Keratinocyte (primary cell): Measurements from ENCODE around the gene ATP2B2. TPM values are rescaled to one million over a fixed set of nuclear protein-coding genes. Genes with fewer than 3 reads are reported as not detected.

ENCODE experiments used
- DNase-seq: peaks from one replicate; pipeline ENCODE4 v3.0.0-alpha.2; 2011; ENCODE audit warnings: low read depth, missing footprints, low spot score
- FAIRE-seq: peaks from 2 replicates; lab custom pipeline; 2011; peaks lifted over from hg19 to GRCh38; lab: Jason Lieb, UNC
- H2AFZ ChIP-seq: 2 replicates; pipeline ENCODE4 v1.6.0; 2012; ENCODE audit warnings: low read length, control low read depth, inconsistent platforms; ENCODE audit not compliant: control insufficient read depth
- H3K27ac ChIP-seq: 2 replicates; pipeline ENCODE4 v1.5.1; 2011; ENCODE audit warnings: low read length; ENCODE audit not compliant: control insufficient read depth, insufficient read depth
- H3K27me3 ChIP-seq: 3 replicates; pipeline ENCODE4 v1.6.0; 2011; ENCODE audit warnings: low read length; ENCODE audit not compliant: control insufficient read depth, insufficient read depth; ENCODE audit errors: extremely low read depth
- H3K36me3 ChIP-seq, 2 experiments: 2 replicates in 1 of 2; 3 replicates in 1 of 2; pipeline ENCODE4 v1.5.1; 2011; ENCODE audit warnings: low read length in 2 of 2, mild to moderate bottlenecking in 1 of 2; ENCODE audit not compliant: control insufficient read depth in 2 of 2, insufficient read depth in 2 of 2; ENCODE audit errors: extremely low read depth in 1 of 2
- H3K4me1 ChIP-seq: 3 replicates; pipeline ENCODE4 v1.5.1; 2011; ENCODE audit warnings: low read length; ENCODE audit not compliant: control insufficient read depth, insufficient read depth; ENCODE audit errors: extremely low read depth
- H3K4me2 ChIP-seq: 3 replicates; pipeline ENCODE4 v1.6.0; 2011; ENCODE audit warnings: low read depth, low read length; ENCODE audit not compliant: control insufficient read depth, insufficient read depth; ENCODE audit errors: extremely low read depth
- H3K4me3 ChIP-seq, 3 experiments: fragments of 200-600 bp in 1 of 3; sonication (generic) in 1 of 3; 2 replicates in 2 of 3; 3 replicates in 1 of 3; pipeline ENCODE4 v1.5.1; 2011 to 2016; ENCODE audit warnings: low read length in 3 of 3, mild to moderate bottlenecking in 3 of 3, control low read depth in 2 of 3, inconsistent platforms in 1 of 3, low read depth in 1 of 3, mixed read lengths in 1 of 3, mixed run types in 1 of 3, moderate library complexity in 1 of 3; ENCODE audit not compliant: control insufficient read depth in 2 of 3, insufficient read depth in 2 of 3; ENCODE audit errors: extremely low read depth in 1 of 3
- H3K79me2 ChIP-seq: 2 replicates; pipeline ENCODE4 v1.6.0; 2012; ENCODE audit warnings: low read length; ENCODE audit not compliant: control insufficient read depth, insufficient read depth
- H3K9ac ChIP-seq: 3 replicates; pipeline ENCODE4 v1.6.0; 2011; ENCODE audit warnings: low read length; ENCODE audit not compliant: control insufficient read depth, insufficient read depth; ENCODE audit errors: extremely low read depth
- H3K9me1 ChIP-seq: 3 replicates; pipeline ENCODE4 v1.6.0; 2011; ENCODE audit warnings: low read length; ENCODE audit not compliant: control insufficient read depth, insufficient read depth; ENCODE audit errors: extremely low read depth
- H3K9me3 ChIP-seq: 2 replicates; pipeline ENCODE4 v1.5.1; 2012; ENCODE audit warnings: low read depth, low read length; ENCODE audit not compliant: control insufficient read depth
- H4K20me1 ChIP-seq: 3 replicates; pipeline ENCODE4 v1.6.0; 2011; ENCODE audit warnings: low read length; ENCODE audit not compliant: control insufficient read depth, insufficient read depth; ENCODE audit errors: extremely low read depth
- CTCF ChIP-seq, 3 experiments: IDR thresholded peaks in 1 of 3; conservative IDR thresholded peaks in 1 of 3; optimal IDR thresholded peaks in 1 of 3; 2 replicates in 2 of 3; 3 replicates in 1 of 3; pipeline versions ENCODE3 to v1.5.1; 2011; ENCODE audit warnings: low read length in 3 of 3, mild to moderate bottlenecking in 3 of 3, moderate library complexity in 2 of 3, control low read depth in 1 of 3, inconsistent platforms in 1 of 3; ENCODE audit not compliant: insufficient read depth in 2 of 3; ENCODE audit errors: extremely low read depth in 1 of 3
- EZH2 ChIP-seq: IDR thresholded peaks from one replicate; pipeline ENCODE4 v1.6.1; 2012; ENCODE audit warnings: inconsistent platforms, mild to moderate bottlenecking, low read length, moderate library complexity
- dilution Hi-C: fragments of 300-500 bp; cut with MboI; formaldehyde crosslinking; loops from one replicate; pipeline ENCODE4 v1.7.0; 2020; ENCODE audit warnings: low sequenced_read_pairs; ENCODE audit not compliant: extremely low pct_ligation_motif_present
- polyA plus RNA-seq, 5 experiments: library from polyadenylated mRNA; depleted of rRNA in 3 of 5; stranded (reverse) in 3 of 5; stranded (forward) in 1 of 5; unstranded in 1 of 5; fragments of >200 nt; gene quantifications; 1 replicate in 1 of 5; 2 replicates in 3 of 5; 3 replicates in 1 of 5; pipeline versions ENCODE4 v1.2.1 to v1.2.3, GENCODE V29; 2011 to 2012; ENCODE audit warnings: missing spikeins in 2 of 5, low read depth in 1 of 5, low replicate concordance in 1 of 5

Gene ATP2B2
- polyA plus RNA-seq, 1 donor (not counting 4 experiments of a cell fraction or from before 2014, with no cell fraction given) = not detected

GRCh38 chr3:10445561-10446175 lies 59.7 kb downstream of the ATP2B2 start:
- no peak for FAIRE-seq
- H4K20me1 ChIP-seq = no peaks in the 10 kb centered on the region
- H3K4me2 ChIP-seq = no peak overlapping the region
- H3K9me3 ChIP-seq = no peaks in the 10 kb centered on the region
- DNase-seq = no peak
- H3K27me3 ChIP-seq = peaks cover 8% of the 10 kb centered on the region
- dilution Hi-C loops = no loop called here
- peaks cover 4% of the 10 kb centered on the region for H3K4me1 ChIP-seq
- no peak overlapping the region for H3K4me3 ChIP-seq
- H3K36me3 ChIP-seq = no peaks in the 10 kb centered on the region
- no peak overlapping the region for H2AFZ ChIP-seq
- TF ChIP-seq CTCF (optimal IDR thresholded peaks at IDR 0.05 in 1 of 3, IDR thresholded peaks at IDR 0.05 in 1 of 3, conservative IDR thresholded peaks at IDR 0.05 in 1 of 3; ENCODE audit: extremely low read depth in 1 of 3, insufficient read depth in 2 of 3, low read length in 3 of 3) = no peak
- no peak for TF ChIP-seq EZH2
- no peak overlapping the region for H3K27ac ChIP-seq
- no peak overlapping the region for H3K9ac ChIP-seq
- H3K79me2 ChIP-seq = no peaks in the 10 kb centered on the region
- no peaks in the 10 kb centered on the region for H3K9me1 ChIP-seq

GRCh38 chr3:10444511-10444910 lies 60.9 kb downstream of the ATP2B2 start:
- Histone ChIP-seq H3K36me3 (no peaks in the 10 kb centered on the region), H2AFZ (no peak overlapping the region), H3K9me3 (no peaks in the 10 kb centered on the region), H4K20me1 (no peaks in the 10 kb centered on the region), H3K27ac (no peak overlapping the region), H3K4me1 (peaks cover 4% of the 10 kb centered on the region), H3K4me3 (no peak overlapping the region), H3K79me2 (no peaks in the 10 kb centered on the region), H3K9ac (no peak overlapping the region), H3K27me3 (peaks cover 8% of the 10 kb centered on the region), H3K4me2 (no peak overlapping the region), H3K9me1 (no peaks in the 10 kb centered on the region)
- dilution Hi-C loops = no loop called here
- FAIRE-seq (no peak), DNase-seq (no peak)
- TF ChIP-seq EZH2 (no peak), CTCF (optimal IDR thresholded peaks at IDR 0.05 in 1 of 3, IDR thresholded peaks at IDR 0.05 in 1 of 3, conservative IDR thresholded peaks at IDR 0.05 in 1 of 3; ENCODE audit: extremely low read depth in 1 of 3, insufficient read depth in 2 of 3, low read length in 3 of 3) (no peak)
